Measurements from ENCODE around the gene ITGAD.

The ITGAD gene

GRCh38 chr16:31451681-31452351 lies 58.7 kb downstream of the ITGAD start:
- Histone ChIP-seq H3K27me3 (replicated peaks; ENCODE audit: control insufficient read depth, insufficient read depth, low read length) (no peaks in the 10 kb centered on the region), H3K36me3 (ENCODE audit: control insufficient read depth, insufficient read depth, low read length) (peaks cover 5% of the 10 kb centered on the region), H3K4me3 (replicated peaks; ENCODE audit: low read depth, low read length) (no peak overlapping the region)
- peak; percentile 48 for TF ChIP-seq CTCF (IDR thresholded peaks at IDR 0.05; ENCODE audit: insufficient read depth, low read length, poor library complexity, severe bottlenecking)
- DNase-seq (ENCODE audit: extremely low read depth, insufficient read length), result no peak

- TF ChIP-seq CTCF (IDR thresholded peaks at IDR 0.05; ENCODE audit: insufficient read depth, low read length, poor library complexity, severe bottlenecking), result no peak
- peaks cover 5% of the 10 kb centered on the region for H3K36me3 ChIP-seq (ENCODE audit: control insufficient read depth, insufficient read depth, low read length)
- no peaks in the 10 kb centered on the region for H3K27me3 ChIP-seq (replicated peaks; ENCODE audit: control insufficient read depth, insufficient read depth, low read length)
- no peak overlapping the region for H3K4me3 ChIP-seq (replicated peaks; ENCODE audit: low read depth, low read length)
- no peak for DNase-seq (ENCODE audit: extremely low read depth, insufficient read length)
Observed at GRCh38 chr16:31452631-31453106, 59.5 kb downstream of the ITGAD start.

- no peak overlapping the region for H3K4me3 ChIP-seq (replicated peaks; ENCODE audit: low read depth, low read length)
- no peak for DNase-seq (ENCODE audit: extremely low read depth, insufficient read length)
Observed at GRCh38 chr16:31453255-31454204, 60.4 kb downstream of the ITGAD start.

DNA sequence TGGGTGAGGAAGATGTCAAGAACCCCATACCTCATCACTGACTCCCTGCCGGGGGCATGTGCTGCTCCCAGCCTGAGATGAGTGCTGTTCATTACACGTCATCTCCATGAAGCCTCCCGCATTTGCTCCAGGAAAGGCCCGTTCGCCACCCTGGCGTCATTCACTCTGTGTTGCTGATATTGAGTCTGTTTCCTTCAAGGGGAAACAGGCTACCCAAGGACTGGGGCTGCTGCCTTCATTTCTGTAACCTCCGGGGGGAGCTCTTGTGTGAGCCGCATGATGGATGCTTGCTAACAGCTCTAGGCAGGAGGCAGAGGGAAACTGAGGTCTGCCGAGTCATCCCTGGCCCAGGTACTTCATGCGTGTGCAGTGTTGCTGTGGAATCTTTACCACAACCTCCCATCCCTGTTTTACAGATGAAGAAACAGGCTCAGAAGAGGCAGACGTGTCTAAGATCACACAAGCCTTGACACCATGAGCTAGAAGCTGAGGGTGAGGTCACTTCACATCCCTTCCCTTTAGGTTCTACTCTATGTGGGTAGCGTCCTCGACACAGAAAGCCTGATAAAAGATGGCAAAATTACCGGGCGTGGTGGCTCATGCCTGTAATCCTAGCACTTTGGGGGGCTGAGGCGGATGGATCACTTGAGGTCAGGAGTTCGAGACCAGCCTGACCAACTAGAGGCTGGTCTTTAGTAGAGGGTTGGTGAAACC lies 62.6 kb downstream of the ITGAD start:
- Histone ChIP-seq H3K36me3 (ENCODE audit: control insufficient read depth, insufficient read depth, low read length) (peaks cover 5% of the 10 kb centered on the region), H3K4me3 (replicated peaks; ENCODE audit: low read depth, low read length) (peak overlapping the region; percentile 29), H3K27me3 (replicated peaks; ENCODE audit: control insufficient read depth, insufficient read depth, low read length) (no peaks in the 10 kb centered on the region)
- DNase-seq (ENCODE audit: extremely low read depth, insufficient read length), result no peak
- peak; percentile 53 for TF ChIP-seq CTCF (IDR thresholded peaks at IDR 0.05; ENCODE audit: insufficient read depth, low read length, poor library complexity, severe bottlenecking)

More at GRCh38 chr16:31453255-31454204, 60.4 kb downstream of the ITGAD start:
- no peaks in the 10 kb centered on the region for H3K27me3 ChIP-seq (replicated peaks; ENCODE audit: control insufficient read depth, insufficient read depth, low read length)
- peaks cover 5% of the 10 kb centered on the region for H3K36me3 ChIP-seq (ENCODE audit: control insufficient read depth, insufficient read depth, low read length)
- TF ChIP-seq CTCF (IDR thresholded peaks at IDR 0.05; ENCODE audit: insufficient read depth, low read length, poor library complexity, severe bottlenecking), result no peak

GRCh38 chr16:31456988-31457360 lies 63.8 kb downstream of the ITGAD start:
- H3K27me3 ChIP-seq (replicated peaks; ENCODE audit: control insufficient read depth, insufficient read depth, low read length), result no peaks in the 10 kb centered on the region
- no peak for DNase-seq (ENCODE audit: extremely low read depth, insufficient read length)
- peak overlapping the region; percentile 8; the same call in 1 of the 2 replicates for H3K4me3 ChIP-seq (replicated peaks; ENCODE audit: low read depth, low read length)
- TF ChIP-seq CTCF (IDR thresholded peaks at IDR 0.05; ENCODE audit: insufficient read depth, low read length, poor library complexity, severe bottlenecking), result no peak
- H3K36me3 ChIP-seq (ENCODE audit: control insufficient read depth, insufficient read depth, low read length), result peaks cover 5% of the 10 kb centered on the region

Measured in GM06990 (cell line).